Bronchial smooth muscle cell (primary cell): Measurements from ENCODE around the gene IFNA21. TPM values are rescaled to one million over a fixed set of nuclear protein-coding genes. Genes with fewer than 3 reads are reported as not detected.

Source experiments
- total RNA-seq: library from RNA; depleted of rRNA; stranded (reverse); fragments of >200 nt; gene quantifications from 2 replicates; pipeline ENCODE4 v1.2.1, GENCODE V29; 2014

IFNA21 gene
- total RNA-seq, result not detected in 2 replicates

GRCh38 chr9:21166560-21166959, at the start of gene IFNA21:
Gene IFNA21 (minus strand): TSS chr9:21166660. CDS start chr9:21166612, 48 bp downstream.

GRCh38 chr9:21207043-21207442, 40.6 kb upstream of the IFNA21 start, which contains the start of gene IFNA10:
Gene IFNA10 (minus strand): TSS chr9:21207143. CDS start chr9:21207097, 46 bp downstream.

GRCh38 chr9:21202105-21202504, 35.6 kb upstream of the IFNA21 start, which contains the start of gene IFNA7:
Gene IFNA7 (minus strand): TSS chr9:21202205. CDS start chr9:21202165, 40 bp downstream.

DNA sequence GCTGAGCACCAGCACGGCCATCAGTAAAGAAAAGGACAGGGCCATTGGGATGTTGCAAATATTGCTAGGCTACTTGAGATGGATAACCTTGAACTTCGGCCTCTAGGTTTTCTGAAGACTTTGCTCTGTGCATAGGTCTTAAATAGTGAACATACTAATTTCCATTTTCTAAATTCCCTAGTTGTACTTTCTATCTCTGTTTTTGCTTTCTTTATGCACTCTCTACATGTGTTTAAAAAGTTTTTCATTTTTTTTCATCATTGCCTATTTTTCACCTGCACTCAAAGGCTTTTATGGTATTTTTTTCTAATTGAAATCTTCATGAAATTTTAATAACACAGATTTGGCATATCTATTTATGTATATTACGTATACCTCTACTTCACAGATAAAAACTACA, 21.0 kb upstream of the IFNA21 start, which contains the start of gene IFNA4:
IFNA4 (minus strand) TSS at position 101 of the 400 bp plus-strand sequence; CDS start at position 45, 56 bp downstream.

DNA sequence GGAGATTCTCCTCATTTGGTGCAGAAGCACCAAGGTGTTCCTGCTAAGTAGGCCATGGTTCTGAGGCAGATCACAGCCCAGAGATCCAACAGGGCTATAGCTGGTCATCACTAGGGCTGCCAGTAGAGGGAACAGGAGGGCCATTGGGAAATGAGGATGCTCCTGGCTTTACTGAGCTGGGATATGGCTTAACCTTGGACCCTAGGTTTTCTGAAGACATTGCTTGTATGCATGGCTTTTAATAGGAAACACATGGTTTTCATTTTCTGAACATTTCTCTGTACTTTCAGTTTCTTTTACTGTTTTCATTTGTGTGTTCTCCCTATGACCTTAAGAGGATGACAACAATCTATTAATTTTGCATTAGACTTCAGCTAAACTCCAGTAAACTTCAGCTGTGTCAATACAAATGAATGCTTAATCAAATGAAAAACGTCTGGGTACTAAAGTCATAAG, 25.0 kb downstream of the IFNA21 start, which contains the start of gene IFNW1:
IFNW1 (minus strand) TSS at position 406 of the 456 bp plus-strand sequence; CDS start at position 144, 262 bp downstream.

Other genes with a start within 250 kb of the IFNA21 start
- 4.9 and 7.4 TPM in 2 replicates for gene HACD4, start 135.0 kb downstream of the IFNA21 start, total RNA-seq
- not detected in 2 replicates for gene IFNB1, start 88.7 kb downstream of the IFNA21 start, total RNA-seq
- gene IFNW1, start 24.8 kb downstream of the IFNA21 start, total RNA-seq, result 0.09 TPM in 1 of 2 replicates, not detected in the other
- not detected in 2 replicates for gene IFNA4, start 20.9 kb upstream of the IFNA21 start, total RNA-seq
- gene IFNA7, start 35.5 kb upstream of the IFNA21 start, total RNA-seq, result not detected in 2 replicates
- gene IFNA10, start 40.5 kb upstream of the IFNA21 start, total RNA-seq, result not detected in 2 replicates
- not detected in 2 replicates for gene IFNA16, start 50.7 kb upstream of the IFNA21 start, total RNA-seq
- gene IFNA17, start 61.6 kb upstream of the IFNA21 start, total RNA-seq, result not detected in 2 replicates
- not detected in 2 replicates for gene IFNA14, start 73.3 kb upstream of the IFNA21 start, total RNA-seq
- 0.09 and 0.16 TPM in 2 replicates for gene IFNA5, start 138.7 kb upstream of the IFNA21 start, total RNA-seq
- 28.8 and 35.0 TPM in 2 replicates for gene KLHL9, start 168.7 kb upstream of the IFNA21 start, total RNA-seq
- not detected in 2 replicates for gene IFNA6, start 184.2 kb upstream of the IFNA21 start, total RNA-seq
- gene IFNA13, start 201.4 kb upstream of the IFNA21 start, total RNA-seq, result not detected in 2 replicates
- not detected in 2 replicates for gene IFNA2, start 218.7 kb upstream of the IFNA21 start, total RNA-seq
- not detected in 2 replicates for gene IFNA8, start 242.5 kb upstream of the IFNA21 start, total RNA-seq